Astrocyte (in vitro differentiated cells and primary cell): Measurements from ENCODE around the gene UBXN7.

Experiments
- EZH2 ChIP-seq: IDR thresholded peaks from 2 replicates; pipeline ENCODE4 v1.6.1; 2012; ENCODE audit warnings: mild to moderate bottlenecking, low read length, inconsistent platforms; ENCODE audit not compliant: insufficient read depth
- TF ChIP-seq, protein P1 (sequence below): IDR thresholded peaks from 2 replicates; pipeline ENCODE4 v1.5.1; 2011; ENCODE audit warnings: low read depth, mild to moderate bottlenecking, inconsistent platforms, low read length, moderate library complexity; ENCODE audit not compliant: insufficient read depth

DNA sequence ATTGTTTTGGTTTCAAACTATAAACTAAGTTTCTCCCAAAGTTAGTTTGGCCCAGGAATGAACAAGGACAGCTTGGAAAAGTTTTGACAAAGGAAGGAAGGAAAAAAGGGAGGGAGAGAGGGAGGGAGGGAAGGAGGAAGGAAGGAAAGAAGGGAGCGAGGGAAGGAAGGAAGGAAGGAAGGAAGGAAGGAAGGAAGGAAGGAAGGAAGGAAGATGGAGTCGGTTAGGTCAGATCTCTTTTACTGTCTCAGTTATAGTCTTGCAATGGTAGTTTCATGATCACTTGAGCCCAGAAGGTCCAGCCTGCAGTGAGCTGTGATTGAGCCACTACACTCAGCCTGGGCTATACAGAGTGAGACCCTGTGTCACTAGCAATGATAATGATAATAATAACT, 12.3 kb upstream of the UBXN7 start:
- no peak for TF ChIP-seq EZH2
- TF ChIP-seq, protein P1, sequence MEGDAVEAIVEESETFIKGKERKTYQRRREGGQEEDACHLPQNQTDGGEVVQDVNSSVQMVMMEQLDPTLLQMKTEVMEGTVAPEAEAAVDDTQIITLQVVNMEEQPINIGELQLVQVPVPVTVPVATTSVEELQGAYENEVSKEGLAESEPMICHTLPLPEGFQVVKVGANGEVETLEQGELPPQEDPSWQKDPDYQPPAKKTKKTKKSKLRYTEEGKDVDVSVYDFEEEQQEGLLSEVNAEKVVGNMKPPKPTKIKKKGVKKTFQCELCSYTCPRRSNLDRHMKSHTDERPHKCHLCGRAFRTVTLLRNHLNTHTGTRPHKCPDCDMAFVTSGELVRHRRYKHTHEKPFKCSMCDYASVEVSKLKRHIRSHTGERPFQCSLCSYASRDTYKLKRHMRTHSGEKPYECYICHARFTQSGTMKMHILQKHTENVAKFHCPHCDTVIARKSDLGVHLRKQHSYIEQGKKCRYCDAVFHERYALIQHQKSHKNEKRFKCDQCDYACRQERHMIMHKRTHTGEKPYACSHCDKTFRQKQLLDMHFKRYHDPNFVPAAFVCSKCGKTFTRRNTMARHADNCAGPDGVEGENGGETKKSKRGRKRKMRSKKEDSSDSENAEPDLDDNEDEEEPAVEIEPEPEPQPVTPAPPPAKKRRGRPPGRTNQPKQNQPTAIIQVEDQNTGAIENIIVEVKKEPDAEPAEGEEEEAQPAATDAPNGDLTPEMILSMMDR, result no peak
